ENCODE data around the gene ZNF473. TPM values are rescaled to one million over a fixed set of nuclear protein-coding genes. Genes with fewer than 3 reads are reported as not detected.
"Not testable (repeated sequence)": the region's sequence is repeated elsewhere in the genome, so short reads cannot be mapped to it uniquely, and the experiment has no call there.

Gene ZNF473
- total RNA-seq, 4 donors from 2014 or later, result 1.00 to 60.2 (median 7.9) TPM

DNA sequence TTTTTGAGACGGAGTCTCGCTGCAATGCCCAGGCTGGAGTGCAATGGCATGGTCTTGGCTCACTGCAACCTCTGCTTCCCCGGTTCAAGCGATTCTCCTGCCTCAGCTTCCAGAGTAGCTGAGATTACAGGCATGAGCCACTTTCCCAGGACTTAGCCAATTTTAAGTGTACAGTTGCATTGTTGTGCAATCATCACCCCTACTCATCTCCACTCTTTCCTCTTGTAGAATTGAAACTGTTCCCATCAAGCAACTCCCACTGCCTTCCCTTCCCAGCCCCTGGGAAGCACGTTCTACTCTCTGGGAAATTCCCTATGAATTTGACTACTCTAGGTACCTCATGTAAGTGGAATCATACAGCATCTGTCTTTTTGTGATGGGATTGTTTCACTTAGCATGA, 53.2 kb downstream of the ZNF473 start:
- H3K36me3 ChIP-seq; intact Hi-C loops (cut with DNase I; ENCODE audit: low total_unique reads); DNase-seq; H3K27ac ChIP-seq; H3K27me3 ChIP-seq; H3K9me3 ChIP-seq; H3K4me1 ChIP-seq; H3K4me3 ChIP-seq: not testable (repeated sequence)
- in situ Hi-C loops (cut with MboI; ENCODE audit: low pct_ligation_motif_present in 1 of 4, low pct_unique_long_range_greater_than_20kb in 1 of 4, low sequenced_read_pairs in 3 of 4), result loop anchor here in 1 of 4 donors (25.0 kb wide), 1 partner anchor 558 kb away; the partner anchor contains the start of genes C19orf81 and SYT3
- 91 to 94% methylated on average over 4 of the region's 5 CpGs for WGBS, 2 donors (ENCODE audit: low coverage in 1 of 2)

DNA sequence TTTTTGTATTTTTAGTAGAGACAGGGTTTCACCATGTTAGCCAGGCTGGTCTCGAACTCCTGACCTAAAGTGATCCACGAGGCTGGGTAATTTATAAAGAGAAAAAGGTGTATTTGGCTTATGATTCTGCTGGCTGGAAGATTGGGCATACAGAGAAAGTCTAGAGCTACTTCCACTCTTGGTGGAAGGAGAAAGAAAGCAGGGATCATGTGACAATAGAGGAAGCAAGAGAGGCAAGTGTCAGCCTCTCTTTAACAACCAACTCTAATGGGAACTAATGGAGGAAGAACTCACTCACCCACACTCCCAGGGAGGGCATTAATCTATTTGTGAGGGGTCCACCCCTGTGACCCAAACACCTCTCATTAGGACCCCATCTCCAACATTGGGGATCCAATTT, 58.6 kb downstream of the ZNF473 start:
- H3K27ac ChIP-seq; H3K4me3 ChIP-seq; intact Hi-C loops (cut with DNase I; ENCODE audit: low total_unique reads); DNase-seq; H3K36me3 ChIP-seq; H3K4me1 ChIP-seq; H3K27me3 ChIP-seq; H3K9me3 ChIP-seq: not testable (repeated sequence)
- in situ Hi-C loops (cut with MboI; ENCODE audit: low pct_ligation_motif_present in 1 of 4, low pct_unique_long_range_greater_than_20kb in 1 of 4, low sequenced_read_pairs in 3 of 4), result loop anchor here in 1 of 4 donors (25.0 kb wide), 1 partner anchor 553 kb away; the partner anchor contains the start of genes C19orf81 and SYT3
- WGBS, 2 donors (ENCODE audit: low coverage in 1 of 2), result 80% methylated on average over 2 of the region's 2 CpGs; no CpG with 5 or more reads in 1 of the 2 donors

DNA sequence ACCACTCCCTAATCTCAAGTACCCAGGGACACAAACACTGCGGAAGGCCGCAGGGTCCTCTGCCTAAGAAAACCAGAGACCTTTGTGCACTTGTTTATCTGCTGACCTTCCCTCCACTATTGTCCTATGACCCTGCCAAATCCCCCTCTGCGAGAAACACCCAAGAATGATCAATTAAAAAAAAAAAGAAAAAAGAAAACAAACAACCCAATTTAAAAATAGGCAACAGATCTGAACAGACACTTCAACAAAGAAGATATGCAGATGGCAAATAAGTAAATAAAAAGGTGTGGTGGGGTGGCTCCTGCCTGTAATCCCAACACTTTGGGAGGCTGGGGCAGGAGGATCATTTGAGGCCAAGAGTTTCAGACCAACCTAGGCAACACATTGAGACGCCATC, 61.3 kb downstream of the ZNF473 start:
- H3K27ac ChIP-seq; H3K4me1 ChIP-seq; H3K4me3 ChIP-seq; intact Hi-C loops (cut with DNase I; ENCODE audit: low total_unique reads); DNase-seq; H3K9me3 ChIP-seq; H3K36me3 ChIP-seq; H3K27me3 ChIP-seq: not testable (repeated sequence)
- in situ Hi-C loops (cut with MboI; ENCODE audit: low pct_ligation_motif_present in 1 of 4, low pct_unique_long_range_greater_than_20kb in 1 of 4, low sequenced_read_pairs in 3 of 4), result loop anchor here in 1 of 4 donors (25.0 kb wide), 1 partner anchor 550 kb away; the partner anchor contains the start of genes C19orf81 and SYT3
- 84 to 85% methylated on average over 2 to 4 of the region's 4 CpGs for WGBS, 2 donors (ENCODE audit: low coverage in 1 of 2)

DNA sequence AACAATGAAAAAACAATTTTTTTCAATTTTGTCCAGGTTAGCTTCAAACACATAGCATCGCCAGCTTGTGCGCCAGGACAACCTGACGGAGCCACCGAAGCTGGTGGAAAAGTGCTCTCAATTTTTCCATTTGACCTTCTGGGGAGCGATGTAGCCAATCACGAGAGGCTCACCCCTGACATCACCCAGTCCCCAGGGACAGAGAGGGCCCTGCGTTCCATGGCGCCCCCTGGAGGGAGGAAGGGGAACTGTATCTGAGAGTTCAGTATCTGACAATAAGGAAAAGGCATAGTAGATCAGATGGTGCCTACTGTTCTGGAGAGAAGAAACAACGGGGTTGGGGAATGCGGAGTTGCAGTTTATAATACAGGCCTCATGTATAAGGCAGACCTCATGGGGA, 64.9 kb downstream of the ZNF473 start:
- H3K36me3 ChIP-seq; DNase-seq; intact Hi-C loops (cut with DNase I; ENCODE audit: low total_unique reads); H3K4me1 ChIP-seq; H3K27ac ChIP-seq; H3K4me3 ChIP-seq; H3K9me3 ChIP-seq; H3K27me3 ChIP-seq: not testable (repeated sequence)
- in situ Hi-C loops (cut with MboI; ENCODE audit: low pct_ligation_motif_present in 1 of 4, low pct_unique_long_range_greater_than_20kb in 1 of 4, low sequenced_read_pairs in 3 of 4), result loop anchor here in 1 of 4 donors (25.0 kb wide), 1 partner anchor 547 kb away; the partner anchor contains the start of genes C19orf81 and SYT3
- WGBS, 2 donors (ENCODE audit: low coverage in 1 of 2), result 44 to 49% methylated on average over 10 of the region's 10 CpGs
- TF ChIP-seq, protein P1, sequence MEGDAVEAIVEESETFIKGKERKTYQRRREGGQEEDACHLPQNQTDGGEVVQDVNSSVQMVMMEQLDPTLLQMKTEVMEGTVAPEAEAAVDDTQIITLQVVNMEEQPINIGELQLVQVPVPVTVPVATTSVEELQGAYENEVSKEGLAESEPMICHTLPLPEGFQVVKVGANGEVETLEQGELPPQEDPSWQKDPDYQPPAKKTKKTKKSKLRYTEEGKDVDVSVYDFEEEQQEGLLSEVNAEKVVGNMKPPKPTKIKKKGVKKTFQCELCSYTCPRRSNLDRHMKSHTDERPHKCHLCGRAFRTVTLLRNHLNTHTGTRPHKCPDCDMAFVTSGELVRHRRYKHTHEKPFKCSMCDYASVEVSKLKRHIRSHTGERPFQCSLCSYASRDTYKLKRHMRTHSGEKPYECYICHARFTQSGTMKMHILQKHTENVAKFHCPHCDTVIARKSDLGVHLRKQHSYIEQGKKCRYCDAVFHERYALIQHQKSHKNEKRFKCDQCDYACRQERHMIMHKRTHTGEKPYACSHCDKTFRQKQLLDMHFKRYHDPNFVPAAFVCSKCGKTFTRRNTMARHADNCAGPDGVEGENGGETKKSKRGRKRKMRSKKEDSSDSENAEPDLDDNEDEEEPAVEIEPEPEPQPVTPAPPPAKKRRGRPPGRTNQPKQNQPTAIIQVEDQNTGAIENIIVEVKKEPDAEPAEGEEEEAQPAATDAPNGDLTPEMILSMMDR (IDR thresholded peaks at IDR 0.05), result peak in 2 of 5 experiments; percentile 26 to 31

DNA sequence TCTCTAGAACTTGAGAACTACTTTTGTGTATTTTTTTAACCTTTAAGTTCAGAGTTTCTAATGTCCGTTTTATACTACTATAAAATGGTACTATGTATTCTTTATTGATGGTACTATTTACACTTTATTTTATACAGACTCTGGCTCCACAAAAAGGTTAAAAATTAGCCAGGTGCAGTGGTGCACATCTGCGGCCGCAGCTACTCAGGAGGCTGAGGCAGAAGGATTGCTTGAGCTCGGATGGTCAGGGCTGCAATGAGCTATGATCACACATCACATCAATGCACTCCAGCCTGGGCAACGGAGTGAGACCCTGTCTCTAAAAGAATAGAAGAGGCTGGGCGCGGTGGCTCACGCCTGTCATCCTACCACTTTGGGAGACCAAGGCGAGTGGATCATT, 66.0 kb downstream of the ZNF473 start:
- H3K4me1 ChIP-seq; H3K27ac ChIP-seq; intact Hi-C loops (cut with DNase I; ENCODE audit: low total_unique reads); H3K27me3 ChIP-seq; H3K9me3 ChIP-seq; H3K36me3 ChIP-seq; DNase-seq; H3K4me3 ChIP-seq: not testable (repeated sequence)
- WGBS, 2 donors (ENCODE audit: low coverage in 1 of 2), result 40 to 48% methylated on average over 4 to 5 of the region's 9 CpGs
- in situ Hi-C loops (cut with MboI; ENCODE audit: low pct_ligation_motif_present in 1 of 4, low pct_unique_long_range_greater_than_20kb in 1 of 4, low sequenced_read_pairs in 3 of 4), result loop anchor here in 1 of 4 donors (25.0 kb wide), 1 partner anchor 546 kb away; the partner anchor contains the start of genes C19orf81 and SYT3

DNA sequence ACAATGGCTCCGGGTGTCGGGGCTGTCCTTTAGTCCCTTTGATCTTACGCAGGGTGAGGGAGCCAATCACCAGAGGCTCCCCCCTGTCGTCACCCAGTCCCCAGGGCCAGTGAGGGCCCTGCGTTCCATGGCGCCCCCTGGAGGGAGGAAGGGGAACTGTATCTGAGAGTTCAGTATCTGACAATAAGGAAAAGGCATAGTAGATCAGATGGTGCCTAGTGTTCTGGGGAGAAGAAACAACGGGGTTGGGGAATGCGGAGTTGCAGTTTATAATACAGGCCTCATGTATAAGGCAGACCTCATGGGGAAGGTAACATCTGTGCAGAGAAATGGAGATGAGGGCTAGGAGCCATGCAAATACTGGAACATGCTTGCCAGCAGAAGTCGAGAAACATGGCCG, 66.8 kb downstream of the ZNF473 start:
- intact Hi-C loops (cut with DNase I; ENCODE audit: low total_unique reads); H3K27ac ChIP-seq; DNase-seq; H3K9me3 ChIP-seq; H3K4me3 ChIP-seq; H3K4me1 ChIP-seq; H3K27me3 ChIP-seq; H3K36me3 ChIP-seq: not testable (repeated sequence)
- WGBS, 2 donors (ENCODE audit: low coverage in 1 of 2), result no CpG with 5 or more reads among the region's 10 CpGs
- in situ Hi-C loops (cut with MboI; ENCODE audit: low pct_ligation_motif_present in 1 of 4, low pct_unique_long_range_greater_than_20kb in 1 of 4, low sequenced_read_pairs in 3 of 4), result loop anchor here in 1 of 4 donors (25.0 kb wide), 1 partner anchor 545 kb away; the partner anchor contains the start of genes C19orf81 and SYT3

DNA sequence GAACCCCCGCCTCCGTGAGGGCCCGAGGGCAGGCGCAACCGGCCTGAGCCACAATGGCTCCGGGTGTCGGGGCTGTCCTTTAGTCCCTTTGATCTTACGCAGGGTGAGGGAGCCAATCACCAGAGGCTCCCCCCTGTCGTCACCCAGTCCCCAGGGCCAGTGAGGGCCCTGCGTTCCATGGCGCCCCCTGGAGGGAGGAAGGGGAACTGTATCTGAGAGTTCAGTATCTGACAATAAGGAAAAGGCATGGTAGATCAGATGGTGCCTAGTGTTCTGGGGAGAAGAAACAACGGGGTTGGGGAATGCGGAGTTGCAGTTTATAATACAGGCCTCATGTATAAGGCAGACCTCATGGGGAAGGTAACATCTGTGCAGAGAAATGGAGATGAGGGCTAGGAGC, 72.1 kb downstream of the ZNF473 start:
- H3K4me3 ChIP-seq; intact Hi-C loops (cut with DNase I; ENCODE audit: low total_unique reads); H3K27ac ChIP-seq; H3K4me1 ChIP-seq; H3K36me3 ChIP-seq; DNase-seq; H3K27me3 ChIP-seq; H3K9me3 ChIP-seq: not testable (repeated sequence)
- WGBS, 2 donors (ENCODE audit: low coverage in 1 of 2), result no CpG with 5 or more reads among the region's 13 CpGs
- in situ Hi-C loops (cut with MboI; ENCODE audit: low pct_ligation_motif_present in 1 of 4, low pct_unique_long_range_greater_than_20kb in 1 of 4, low sequenced_read_pairs in 3 of 4), result loop anchor here in 1 of 4 donors (25.0 kb wide), 1 partner anchor 539 kb away; the partner anchor contains the start of genes C19orf81 and SYT3

DNA sequence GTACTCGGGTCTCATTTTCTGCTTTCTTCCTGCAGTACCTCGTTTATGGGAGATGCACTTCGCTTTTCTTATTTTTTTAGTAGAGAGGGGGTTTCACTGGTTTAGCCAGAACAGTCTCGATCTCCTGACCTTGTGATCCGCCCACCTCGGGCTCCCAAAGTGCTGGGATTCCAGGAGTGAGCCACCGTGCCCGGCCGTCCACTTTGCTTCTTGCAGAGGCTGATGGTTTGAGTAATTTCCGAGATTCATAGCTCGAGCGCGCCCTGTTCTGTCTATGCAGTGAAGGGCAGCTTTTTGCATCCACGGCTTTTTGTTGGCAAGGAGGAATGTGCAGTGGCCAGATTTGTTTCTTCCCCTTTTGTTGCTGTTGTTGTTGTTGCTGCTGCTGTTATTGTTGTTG, 73.1 kb downstream of the ZNF473 start:
- H3K36me3 ChIP-seq; H3K27ac ChIP-seq; H3K4me1 ChIP-seq; intact Hi-C loops (cut with DNase I; ENCODE audit: low total_unique reads); H3K27me3 ChIP-seq; H3K4me3 ChIP-seq; H3K9me3 ChIP-seq: not testable (repeated sequence)
- 76 to 79% methylated on average over 12 of the region's 14 CpGs for WGBS, 2 donors (ENCODE audit: low coverage in 1 of 2)
- peak; percentile 8 for DNase-seq
- in situ Hi-C loops (cut with MboI; ENCODE audit: low pct_ligation_motif_present in 1 of 4, low pct_unique_long_range_greater_than_20kb in 1 of 4, low sequenced_read_pairs in 3 of 4), result loop anchor here in 1 of 4 donors (25.0 kb wide), 1 partner anchor 538 kb away; the partner anchor contains the start of genes C19orf81 and SYT3

DNA sequence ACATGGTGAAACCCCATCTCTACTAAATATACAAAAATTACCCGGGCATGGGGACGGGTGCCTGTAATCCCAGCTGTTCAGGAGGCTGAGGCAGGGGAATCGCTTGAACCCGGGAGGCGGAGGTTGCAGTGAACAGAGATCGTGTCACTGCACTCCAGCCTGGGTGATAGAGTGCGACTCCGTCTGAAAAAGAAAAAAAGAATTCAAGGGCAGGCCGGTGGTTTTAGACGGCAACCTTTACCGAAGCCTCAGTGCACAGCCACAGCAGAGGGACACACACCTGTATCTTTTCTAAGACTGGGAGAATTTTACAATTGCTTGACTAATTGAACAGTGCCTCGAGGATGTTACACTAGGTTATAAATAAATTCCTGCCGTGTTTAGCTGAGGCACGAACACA, 73.9 kb downstream of the ZNF473 start:
- WGBS, 2 donors (ENCODE audit: low coverage in 1 of 2), result 83 to 87% methylated on average over 9 of the region's 14 CpGs
- DNase-seq; H3K4me3 ChIP-seq; intact Hi-C loops (cut with DNase I; ENCODE audit: low total_unique reads); H3K27ac ChIP-seq; H3K4me1 ChIP-seq; H3K27me3 ChIP-seq; H3K9me3 ChIP-seq; H3K36me3 ChIP-seq: not testable (repeated sequence)
- in situ Hi-C loops (cut with MboI; ENCODE audit: low pct_ligation_motif_present in 1 of 4, low pct_unique_long_range_greater_than_20kb in 1 of 4, low sequenced_read_pairs in 3 of 4), result loop anchor here in 1 of 4 donors (25.0 kb wide), 1 partner anchor 538 kb away; the partner anchor contains the start of genes C19orf81 and SYT3

DNA sequence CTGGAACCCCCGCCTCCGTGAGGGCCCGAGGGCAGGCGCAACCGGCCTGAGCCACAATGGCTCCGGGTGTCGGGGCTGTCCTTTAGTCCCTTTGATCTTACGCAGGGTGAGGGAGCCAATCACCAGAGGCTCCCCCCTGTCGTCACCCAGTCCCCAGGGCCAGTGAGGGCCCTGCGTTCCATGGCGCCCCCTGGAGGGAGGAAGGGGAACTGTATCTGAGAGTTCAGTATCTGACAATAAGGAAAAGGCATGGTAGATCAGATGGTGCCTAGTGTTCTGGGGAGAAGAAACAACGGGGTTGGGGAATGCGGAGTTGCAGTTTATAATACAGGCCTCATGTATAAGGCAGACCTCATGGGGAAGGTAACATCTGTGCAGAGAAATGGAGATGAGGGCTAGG, 75.1 kb downstream of the ZNF473 start:
- H3K36me3 ChIP-seq; H3K4me1 ChIP-seq; H3K4me3 ChIP-seq; H3K9me3 ChIP-seq; in situ Hi-C loops (cut with MboI; ENCODE audit: low pct_ligation_motif_present in 1 of 4, low pct_unique_long_range_greater_than_20kb in 1 of 4, low sequenced_read_pairs in 3 of 4); intact Hi-C loops (cut with DNase I; ENCODE audit: low total_unique reads); H3K27ac ChIP-seq; DNase-seq; H3K27me3 ChIP-seq: not testable (repeated sequence)
- no CpG with 5 or more reads among the region's 13 CpGs for WGBS, 2 donors (ENCODE audit: low coverage in 1 of 2)
